GM13977 (cell line): ENCODE measurements around the gene ABHD1.

ENCODE experiments used
- DNase-seq: peaks from one replicate; pipeline ENCODE4 v3.0.0; 2012; ENCODE audit warnings: low spot score
- in situ Hi-C: fragments of 300-500 bp; cut with MboI; formaldehyde crosslinking; loops from one replicate; pipeline ENCODE4 v1.12.0; 2022; ENCODE audit warnings: low sequenced_read_pairs, low pct_unique_long_range_greater_than_20kb, mixed read lengths, inconsistent platforms; ENCODE audit not compliant: unreplicated experiment
- TF ChIP-seq, protein P1 (sequence below): IDR thresholded peaks from 2 replicates; pipeline ENCODE4 v1.5.1; 2012; ENCODE audit warnings: mild to moderate bottlenecking, control low read depth; ENCODE audit not compliant: insufficient read depth; ENCODE audit errors: extremely low read depth, missing control alignments

The ABHD1 gene

DNA sequence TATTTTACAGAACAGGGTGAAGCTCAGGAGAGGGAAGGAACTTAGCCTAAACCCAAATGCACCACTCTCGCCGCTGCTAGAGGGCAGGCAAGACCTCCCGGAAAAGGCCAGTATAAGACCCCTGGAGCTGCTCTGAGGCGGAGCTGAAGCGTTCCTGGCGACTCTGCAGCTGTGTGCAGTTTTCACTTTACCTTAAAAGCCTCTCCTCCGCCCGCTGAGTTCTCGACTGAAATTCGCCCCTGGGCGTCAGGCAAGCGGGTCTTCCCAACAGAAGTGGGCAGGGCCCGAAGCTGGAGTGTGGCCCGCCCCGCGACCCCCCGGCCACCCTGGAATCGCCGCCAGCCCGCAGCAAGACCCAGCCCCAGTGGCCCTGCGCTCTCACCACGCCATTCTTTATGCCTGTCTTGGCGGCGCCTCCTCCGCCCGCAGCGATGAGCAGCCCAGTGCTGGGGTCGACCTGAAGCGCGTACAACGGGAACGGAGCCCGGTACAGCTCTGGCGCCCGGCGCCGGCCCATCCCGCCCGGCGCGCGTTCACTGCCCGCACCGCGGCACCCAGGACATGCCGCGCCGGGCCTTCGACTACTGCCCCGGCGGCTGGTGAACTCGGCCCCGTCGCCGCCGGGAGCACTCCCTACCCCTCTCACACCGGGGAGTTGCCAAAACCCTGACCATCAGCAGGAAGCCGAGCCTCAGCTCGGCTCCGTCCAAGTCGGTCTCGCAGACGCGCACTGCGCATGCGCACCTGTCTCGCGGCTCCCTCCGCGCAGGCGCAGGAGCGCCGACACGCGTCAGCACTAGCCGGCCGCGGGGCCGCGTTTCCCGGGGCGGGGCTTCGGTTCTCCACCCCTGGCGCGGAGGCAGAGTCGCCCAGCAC is 10.5 kb downstream of the ABHD1 start, which contains the start of gene PREB:
Gene PREB, minus strand, starts transcription at position 732 of the 876 bp plus-strand sequence. Its CDS starts 215 bp downstream, at position 517.
- in situ Hi-C loops = no loop called here

GRCh38 chr2:27134781-27135477 is 11.3 kb downstream of the ABHD1 start:
- TF ChIP-seq, protein P1, sequence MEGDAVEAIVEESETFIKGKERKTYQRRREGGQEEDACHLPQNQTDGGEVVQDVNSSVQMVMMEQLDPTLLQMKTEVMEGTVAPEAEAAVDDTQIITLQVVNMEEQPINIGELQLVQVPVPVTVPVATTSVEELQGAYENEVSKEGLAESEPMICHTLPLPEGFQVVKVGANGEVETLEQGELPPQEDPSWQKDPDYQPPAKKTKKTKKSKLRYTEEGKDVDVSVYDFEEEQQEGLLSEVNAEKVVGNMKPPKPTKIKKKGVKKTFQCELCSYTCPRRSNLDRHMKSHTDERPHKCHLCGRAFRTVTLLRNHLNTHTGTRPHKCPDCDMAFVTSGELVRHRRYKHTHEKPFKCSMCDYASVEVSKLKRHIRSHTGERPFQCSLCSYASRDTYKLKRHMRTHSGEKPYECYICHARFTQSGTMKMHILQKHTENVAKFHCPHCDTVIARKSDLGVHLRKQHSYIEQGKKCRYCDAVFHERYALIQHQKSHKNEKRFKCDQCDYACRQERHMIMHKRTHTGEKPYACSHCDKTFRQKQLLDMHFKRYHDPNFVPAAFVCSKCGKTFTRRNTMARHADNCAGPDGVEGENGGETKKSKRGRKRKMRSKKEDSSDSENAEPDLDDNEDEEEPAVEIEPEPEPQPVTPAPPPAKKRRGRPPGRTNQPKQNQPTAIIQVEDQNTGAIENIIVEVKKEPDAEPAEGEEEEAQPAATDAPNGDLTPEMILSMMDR = no peak
- in situ Hi-C loops = no loop called here
- DNase-seq = no peak

More for the DNA sequence above, 10.5 kb downstream of the ABHD1 start, which contains the start of gene PREB:
- DNase-seq = peak; percentile 99
- TF ChIP-seq, protein P1 = peak; percentile 36

- TF ChIP-seq, protein P1 = no peak
- in situ Hi-C loops = no loop called here
- DNase-seq = no peak
Measured at GRCh38 chr2:27135478-27135955, 11.9 kb downstream of the ABHD1 start.

DNA sequence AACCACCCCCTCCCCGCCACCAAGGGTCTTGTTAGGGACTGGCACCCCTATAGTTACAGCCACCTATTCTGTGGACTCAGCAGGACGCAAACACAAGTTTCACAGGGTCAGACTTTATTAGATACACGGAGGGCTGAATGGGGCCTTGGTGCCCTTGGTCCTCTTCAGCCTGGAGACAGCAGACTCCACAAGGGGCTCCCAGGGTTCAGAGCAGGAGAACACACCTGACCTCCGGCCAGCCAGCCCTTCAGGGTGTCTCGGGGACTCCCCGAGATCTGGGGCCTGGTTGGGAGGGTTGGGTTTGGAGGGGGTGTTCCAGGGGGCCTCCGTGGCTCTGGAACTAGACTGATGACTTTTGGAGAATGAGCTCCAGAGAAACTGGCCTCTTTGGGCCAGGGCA is 13.1 kb downstream of the ABHD1 start:
- TF ChIP-seq, protein P1 = no peak
- no peak for DNase-seq
- in situ Hi-C loops = no loop called here

DNA sequence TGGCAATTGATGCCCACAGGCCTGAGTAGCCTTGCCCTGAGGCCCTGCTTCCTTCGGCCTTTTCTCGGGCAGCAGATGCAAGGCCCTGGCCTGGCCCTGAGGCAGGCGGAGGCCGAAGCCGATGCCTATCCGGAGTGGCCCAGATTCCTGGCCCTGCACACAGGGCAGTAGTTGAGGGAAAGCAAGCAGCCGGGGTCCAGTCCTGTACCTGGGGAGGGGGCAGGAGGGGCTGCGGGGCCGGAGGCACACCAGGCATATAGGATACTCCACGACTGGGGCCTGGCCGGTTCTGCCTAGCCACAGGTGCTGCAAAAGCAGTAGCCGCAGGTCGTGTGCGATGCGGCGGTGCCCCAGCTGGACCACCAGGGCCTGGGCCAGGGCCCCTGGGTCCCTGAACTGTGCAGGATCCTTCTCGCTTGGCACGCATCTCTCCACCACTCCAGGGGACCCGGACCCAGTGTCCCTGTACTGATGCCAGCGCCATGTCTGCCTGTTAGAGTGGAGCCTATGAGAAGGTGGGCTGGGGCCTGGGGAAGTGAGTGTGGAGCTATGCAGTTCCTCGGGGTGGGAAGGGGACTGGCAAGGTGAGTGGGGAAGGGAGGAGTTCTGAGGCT is 13.8 kb downstream of the ABHD1 start:
- in situ Hi-C loops = no loop called here
- TF ChIP-seq, protein P1 = no peak

GRCh38 chr2:27138111-27138510 is 14.5 kb downstream of the ABHD1 start:
- TF ChIP-seq, protein P1 = no peak
- in situ Hi-C loops = no loop called here
- no peak for DNase-seq

More for the DNA sequence above, 13.8 kb downstream of the ABHD1 start:
- DNase-seq = no peak
